Pancreas (tissue), 10 donors: ENCODE results near the gene BSX. TPM values are rescaled to one million over a fixed set of nuclear protein-coding genes. Genes with fewer than 3 reads are reported as not detected.

ENCODE experiments used
- ATAC-seq, 4 donors: fragments of 200-7000 bp; cut with Tn5 transposase; one replicate each; pipeline versions ENCODE4 v1.8.0 to v1.9.1; 2020; ENCODE audit warnings: mild to moderate bottlenecking in 4 of 4, moderate library complexity in 4 of 4
- DNase-seq, 6 donors: peaks; one replicate each; pipeline ENCODE4 v3.0.0-alpha.2; 2020
- FAIRE-seq: peaks from 2 replicates; lab custom pipeline; 2012; peaks lifted over from hg19 to GRCh38; lab: Jason Lieb, UNC
- H3K27ac ChIP-seq, 4 donors: fragments of 200-600 bp; sonication (generic); 1 replicate in 3 of 4; 2 replicates in 1 of 4; pipeline versions ENCODE4 v1.5.0 to v1.8.0; 2020
- H3K27me3 ChIP-seq, 4 donors: fragments of 200-600 bp; one replicate each; pipeline ENCODE4 v1.8.0; 2021
- H3K36me3 ChIP-seq, 3 donors: fragments of 200-600 bp; sonication (generic) in 1 of 3; one replicate each; pipeline versions ENCODE4 v1.5.0 to v1.8.0; 2020 to 2021
- H3K4me1 ChIP-seq, 3 donors: fragments of 200-600 bp; one replicate each; pipeline ENCODE4 v1.8.0; 2021
- H3K4me3 ChIP-seq, 4 donors: fragments of 200-600 bp; sonication (generic) in 2 of 4; one replicate each; pipeline versions ENCODE4 v1.5.0 to v1.8.0; 2020 to 2021
- H3K9me3 ChIP-seq, 4 donors: fragments of 200-600 bp; one replicate each; pipeline ENCODE4 v1.8.0; 2021
- WGBS, 2 donors: extraction: QIAGEN DNeasy Blood & Tissue Kit; methylation state at CpG; one replicate each; pipeline ENCODE4 v1.1.7; 2013; 5-methylcytosine and 5-hydroxymethylcytosine counted together
- intact Hi-C, 3 donors: fragments of 100-400 bp; cut with DNase I; formaldehyde crosslinking; loops; one replicate each; pipeline versions ENCODE4 v1.11.1 to v1.14.2; 2022
- polyA plus RNA-seq, 2 donors: library from polyadenylated mRNA; stranded (reverse); fragments of 200-250 nt; gene quantifications; one replicate each; pipeline ENCODE4 v1.2.3, GENCODE V29; 2013
- total RNA-seq, 6 donors: library from RNA; stranded (reverse); fragmentation: NEBNext Ultra II Directional in 4 of 6; extraction: Animal tissue kit (Norgen Biotek cat#: 25700) in 4 of 6; gene quantifications; one replicate each; pipeline versions ENCODE4 v1.2.1 to v1.2.4, GENCODE V29; 2021 to 2023
- TF ChIP-seq, protein P1 (sequence below), 4 donors: fragments of 200-600 bp; sonication (generic) in 3 of 4; IDR thresholded peaks; one replicate each; pipeline versions ENCODE4 v1.5.0 to v1.8.0; 2021; ENCODE audit warnings: antibody characterized with exemption in 4 of 4
- donor health status: healthy with polysubstance abuse.
- donor health status: DM: no; HTN: no; CAD: no; lungs with moderate emphysema.
- donor health status: DM: no; HTN: no; CAD: no.
- donor health status: control.
- donor health status: control.
- donor health status: Bipolar disorder and iron deficiency.
- donor health status: DM: yes; HTN: yes; CAD: no.
- donor health status: DM: no; HTN: no; CAD: no.
- donor health status: DM: no; HTN: no; CAD: no.
- donor health status: DM: yes; HTN: yes; CAD: no.

The BSX gene
- total and polyA plus RNA-seq, 8 donors: not detected

DNA sequence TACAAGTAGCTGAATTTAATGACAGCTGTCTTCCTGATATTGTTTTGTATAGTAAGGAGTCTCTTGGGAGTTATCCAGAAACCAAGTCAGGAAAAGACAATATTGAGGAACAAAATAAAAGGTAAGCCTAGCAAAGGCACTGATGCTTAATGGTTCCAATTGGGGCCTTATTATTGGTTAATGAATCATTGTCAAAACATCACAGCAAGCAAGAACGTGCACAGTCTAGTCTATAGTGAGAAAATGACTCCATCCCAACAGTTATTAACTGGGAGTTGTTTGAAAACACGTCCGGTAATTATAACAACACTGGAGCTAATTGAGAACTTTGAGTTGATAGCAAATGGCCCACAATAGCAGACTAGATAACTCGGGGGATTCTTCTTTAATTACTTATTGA lies 17.7 kb downstream of the BSX start:
- TF ChIP-seq, protein P1, sequence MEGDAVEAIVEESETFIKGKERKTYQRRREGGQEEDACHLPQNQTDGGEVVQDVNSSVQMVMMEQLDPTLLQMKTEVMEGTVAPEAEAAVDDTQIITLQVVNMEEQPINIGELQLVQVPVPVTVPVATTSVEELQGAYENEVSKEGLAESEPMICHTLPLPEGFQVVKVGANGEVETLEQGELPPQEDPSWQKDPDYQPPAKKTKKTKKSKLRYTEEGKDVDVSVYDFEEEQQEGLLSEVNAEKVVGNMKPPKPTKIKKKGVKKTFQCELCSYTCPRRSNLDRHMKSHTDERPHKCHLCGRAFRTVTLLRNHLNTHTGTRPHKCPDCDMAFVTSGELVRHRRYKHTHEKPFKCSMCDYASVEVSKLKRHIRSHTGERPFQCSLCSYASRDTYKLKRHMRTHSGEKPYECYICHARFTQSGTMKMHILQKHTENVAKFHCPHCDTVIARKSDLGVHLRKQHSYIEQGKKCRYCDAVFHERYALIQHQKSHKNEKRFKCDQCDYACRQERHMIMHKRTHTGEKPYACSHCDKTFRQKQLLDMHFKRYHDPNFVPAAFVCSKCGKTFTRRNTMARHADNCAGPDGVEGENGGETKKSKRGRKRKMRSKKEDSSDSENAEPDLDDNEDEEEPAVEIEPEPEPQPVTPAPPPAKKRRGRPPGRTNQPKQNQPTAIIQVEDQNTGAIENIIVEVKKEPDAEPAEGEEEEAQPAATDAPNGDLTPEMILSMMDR (IDR thresholded peaks at IDR 0.05): no peak
- peaks cover 0 to 8% (median 0%) of the 10 kb centered on the region in 4 donors for H3K27me3 ChIP-seq
- H3K27ac ChIP-seq: no peak overlapping the region
- H3K4me3 ChIP-seq: no peak overlapping the region
- H3K9me3 ChIP-seq: no peaks in the 10 kb centered on the region
- H3K4me1 ChIP-seq: no peaks in the 10 kb centered on the region
- 69 to 72% methylated on average over 4 of the region's 4 CpGs for WGBS, 2 donors
- intact Hi-C loops: no loop called here
- FAIRE-seq: no peak
- no peak for ATAC-seq
- no peak for DNase-seq
- no peaks in the 10 kb centered on the region for H3K36me3 ChIP-seq

DNA sequence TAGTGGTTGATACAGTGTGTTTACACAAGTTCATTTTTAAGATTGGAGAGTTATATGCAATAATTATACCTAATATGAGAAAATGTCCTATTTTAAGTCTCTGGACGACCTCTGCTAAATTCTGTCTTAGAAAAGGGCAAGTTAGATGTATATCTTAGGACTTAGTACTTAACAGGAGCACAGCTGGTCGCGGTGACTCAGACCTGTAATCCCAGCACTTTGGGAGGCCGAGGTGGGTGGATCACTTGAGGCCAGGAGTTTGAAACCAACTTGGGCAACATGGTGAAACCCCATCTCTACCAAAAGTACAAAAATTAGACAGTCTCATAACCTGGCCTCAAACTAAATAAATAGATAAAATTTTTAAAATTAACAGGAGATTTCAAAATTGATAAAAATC lies 27.2 kb downstream of the BSX start:
- Histone ChIP-seq H3K9me3 (no peaks in the 10 kb centered on the region), H3K27me3 (no peaks in the 10 kb centered on the region), H3K36me3 (no peaks in the 10 kb centered on the region), H3K27ac (no peak overlapping the region), H3K4me1 (no peaks in the 10 kb centered on the region), H3K4me3 (no peak overlapping the region)
- TF ChIP-seq, protein P1 (IDR thresholded peaks at IDR 0.05): no peak
- intact Hi-C loops: no loop called here
- DNase-seq (no peak), ATAC-seq (no peak), FAIRE-seq (no peak)
- 86 to 89% methylated on average over 4 of the region's 4 CpGs for WGBS, 2 donors

DNA sequence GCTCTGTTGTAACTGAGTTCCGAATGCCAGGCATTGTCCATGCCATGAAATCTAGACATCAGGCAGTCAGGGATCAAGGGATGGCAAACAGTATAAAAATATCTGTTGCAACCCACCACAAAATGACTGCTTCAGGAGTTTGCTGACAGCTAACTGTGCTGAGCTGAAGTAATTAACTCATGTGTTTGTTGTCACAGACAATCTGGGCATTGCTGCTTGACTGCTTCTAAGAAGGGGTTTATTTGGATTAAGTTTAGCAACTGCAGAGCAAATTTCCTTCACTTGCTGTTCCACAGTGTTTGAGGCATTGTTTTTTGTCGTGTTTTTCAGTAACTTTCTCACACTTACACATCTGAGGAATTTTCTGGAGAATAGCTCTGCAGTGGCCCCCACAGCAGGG lies 30.4 kb downstream of the BSX start:
- peaks cover 0 to 7% (median 0%) of the 10 kb centered on the region in 3 donors for H3K36me3 ChIP-seq
- no peaks in the 10 kb centered on the region for H3K4me1 ChIP-seq
- ATAC-seq: no peak
- no peaks in the 10 kb centered on the region for H3K9me3 ChIP-seq
- FAIRE-seq: no peak
- no peak overlapping the region for H3K4me3 ChIP-seq
- no peak overlapping the region for H3K27ac ChIP-seq
- DNase-seq: no peak
- 59 to 61% methylated on average over 2 of the region's 2 CpGs for WGBS, 2 donors
- intact Hi-C loops: no loop called here
- TF ChIP-seq, protein P1 (IDR thresholded peaks at IDR 0.05): no peak
- no peaks in the 10 kb centered on the region for H3K27me3 ChIP-seq

DNA sequence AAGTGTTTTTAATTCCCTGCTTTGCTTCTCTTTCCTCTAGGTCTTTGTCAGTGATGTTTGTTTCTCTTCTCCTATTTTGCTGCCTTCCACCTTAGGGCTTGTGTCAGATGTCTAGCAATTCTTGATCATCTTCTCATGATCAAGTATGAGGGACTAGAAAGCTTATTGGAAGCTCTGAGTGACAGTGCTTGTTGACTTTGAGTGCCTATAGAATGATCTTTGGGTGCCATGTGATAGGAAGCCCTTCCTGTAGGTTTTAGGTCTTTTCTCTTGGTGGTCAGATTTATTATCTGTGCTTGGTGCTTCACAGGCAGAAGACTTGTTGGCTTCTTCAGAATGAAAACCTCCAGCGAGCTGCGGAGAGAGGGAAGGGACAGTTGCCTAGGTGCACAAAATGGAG lies 43.1 kb downstream of the BSX start:
- Histone ChIP-seq H3K27me3 (no peaks in the 10 kb centered on the region), H3K27ac (no peak overlapping the region), H3K4me3 (no peak overlapping the region), H3K36me3 (no peaks in the 10 kb centered on the region), H3K9me3 (no peaks in the 10 kb centered on the region), H3K4me1 (no peaks in the 10 kb centered on the region)
- DNase-seq: no peak
- 86 to 96% methylated on average over 2 of the region's 2 CpGs for WGBS, 2 donors
- TF ChIP-seq, protein P1 (IDR thresholded peaks at IDR 0.05): no peak
- ATAC-seq: no peak
- intact Hi-C loops: no loop called here
- FAIRE-seq: no peak

DNA sequence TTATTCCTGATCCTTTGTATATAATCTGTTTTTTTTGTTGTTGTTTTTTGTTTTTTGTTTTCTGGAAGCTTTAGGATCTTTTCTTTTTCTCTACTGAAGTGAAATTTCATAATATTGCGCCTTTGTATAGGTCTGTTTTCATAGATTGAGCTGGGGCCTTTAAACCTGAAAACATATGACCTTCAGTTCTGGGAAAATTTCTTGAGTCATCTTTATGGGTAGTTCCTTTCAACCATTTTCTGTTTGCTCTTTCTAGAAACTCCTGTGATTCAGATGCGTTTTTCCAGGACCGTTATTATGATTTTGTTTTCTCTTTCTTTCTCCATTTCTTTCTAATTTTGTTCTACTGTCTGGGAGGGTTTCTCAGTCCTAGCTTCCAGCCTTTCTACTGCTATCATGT lies 43.7 kb downstream of the BSX start:
- H3K4me1 ChIP-seq: no peaks in the 10 kb centered on the region
- ATAC-seq (no peak), DNase-seq (no peak), FAIRE-seq (no peak)
- no peaks in the 10 kb centered on the region for H3K9me3 ChIP-seq
- no peak overlapping the region for H3K4me3 ChIP-seq
- TF ChIP-seq, protein P1 (IDR thresholded peaks at IDR 0.05): no peak
- H3K27me3 ChIP-seq: no peaks in the 10 kb centered on the region
- no peaks in the 10 kb centered on the region for H3K36me3 ChIP-seq
- intact Hi-C loops: no loop called here
- H3K27ac ChIP-seq: no peak overlapping the region
- 69 to 84% methylated on average over 3 of the region's 3 CpGs for WGBS, 2 donors
